Neural cell (in vitro differentiated cells): ENCODE results near the gene PCNX1. TPM values are rescaled to one million over a fixed set of nuclear protein-coding genes. Genes with fewer than 3 reads are reported as not detected.
"Not testable (repeated sequence)": the region's sequence is repeated elsewhere in the genome, so short reads cannot be mapped to it uniquely, and the experiment has no call there.

Source experiments
- H2AFZ ChIP-seq: fragments of 200-600, 300-800 bp; sonication (generic), shearing (Covaris generic); 2 replicates; pipeline ENCODE4 v1.6.0; 2014; ENCODE audit warnings: low read depth, mild to moderate bottlenecking, antibody characterized with exemption, low read length, moderate library complexity
- H3F3A ChIP-seq: fragments of 200-600 bp; shearing (Covaris generic); 2 replicates; pipeline ENCODE4 v1.6.1; 2016; ENCODE audit warnings: mild to moderate bottlenecking, moderate library complexity, mixed read lengths, antibody characterized with exemption, low read length; ENCODE audit not compliant: insufficient read depth, poor library complexity, severe bottlenecking
- H3K27ac ChIP-seq: fragments of 200-600, 300-800 bp; sonication (generic), shearing (Covaris generic); 2 replicates; pipeline ENCODE4 v1.5.1; 2014; ENCODE audit warnings: mild to moderate bottlenecking, low read length, moderate library complexity
- H3K27me3 ChIP-seq: fragments of 300-800, 200-600 bp; sonication (generic), shearing (Covaris generic); 2 replicates; pipeline ENCODE4 v1.6.0; 2014; ENCODE audit warnings: mild to moderate bottlenecking, low read depth, low read length, moderate library complexity; ENCODE audit not compliant: insufficient read depth
- H3K36me3 ChIP-seq: fragments of 300-800, 200-600 bp; sonication (generic), shearing (Covaris generic); 2 replicates; pipeline ENCODE4 v1.5.1; 2014; ENCODE audit warnings: mild to moderate bottlenecking, antibody characterized with exemption, low read length, moderate library complexity; ENCODE audit not compliant: insufficient read depth
- H3K4me2 ChIP-seq: fragments of 300-800, 200-600 bp; sonication (generic), shearing (Covaris generic); 2 replicates; pipeline ENCODE4 v1.6.0; 2014; ENCODE audit warnings: mild to moderate bottlenecking, low read length
- H3K4me3 ChIP-seq: fragments of 300-800, 200-600 bp; sonication (generic), shearing (Covaris generic); 2 replicates; pipeline ENCODE4 v1.5.1; 2014; ENCODE audit warnings: mild to moderate bottlenecking, low read length, moderate library complexity
- H3K79me2 ChIP-seq: fragments of 200-600 bp; shearing (Covaris generic); replicated peaks from 2 replicates; pipeline ENCODE4 v1.6.0; 2014; ENCODE audit warnings: mild to moderate bottlenecking, low read length, moderate library complexity; ENCODE audit not compliant: insufficient read depth
- H3K9ac ChIP-seq: fragments of 300-800, 200-600 bp; sonication (generic), shearing (Covaris generic); 2 replicates; pipeline ENCODE4 v1.6.1; 2016; ENCODE audit warnings: mild to moderate bottlenecking, low read length, mixed read lengths
- H3K9me2 ChIP-seq: fragments of 200-600 bp; shearing (Covaris generic); 2 replicates; pipeline ENCODE4 v1.6.1; 2016; ENCODE audit warnings: mild to moderate bottlenecking, low read length, mixed read lengths; ENCODE audit not compliant: insufficient read depth
- H3K9me3 ChIP-seq: fragments of 200-600, 300-800 bp; sonication (generic), shearing (Covaris generic); 2 replicates; pipeline ENCODE4 v1.6.1; 2016; ENCODE audit warnings: mild to moderate bottlenecking, mixed run types, low read length, moderate library complexity, mixed read lengths
- H4K20me1 ChIP-seq: fragments of 200-600 bp; shearing (Covaris generic); 2 replicates; pipeline ENCODE4 v1.6.1; 2016; ENCODE audit warnings: mild to moderate bottlenecking, mixed run types; ENCODE audit not compliant: insufficient read depth
- CTCF ChIP-seq: fragments of 450-650 bp; IDR thresholded peaks from 2 replicates; pipeline ENCODE4 v1.5.1; 2014; ENCODE audit warnings: antibody characterized with exemption, mild to moderate bottlenecking, moderate library complexity; ENCODE audit not compliant: poor library complexity, severe bottlenecking
- EP300 ChIP-seq: fragments of 450-650 bp; conservative IDR thresholded peaks from 2 replicates; pipeline ENCODE4 v1.6.1; 2014; ENCODE audit warnings: antibody characterized with exemption, mild to moderate bottlenecking, moderate library complexity; ENCODE audit not compliant: poor library complexity, severe bottlenecking
- EZH2 ChIP-seq: fragments of 200-600, 300-800 bp; shearing (Covaris generic), sonication (generic); IDR thresholded peaks from 2 replicates; pipeline ENCODE4 v1.6.1; 2014; ENCODE audit warnings: antibody characterized with exemption, low read length, borderline replicate concordance, mild to moderate bottlenecking; ENCODE audit not compliant: insufficient read depth, poor library complexity, severe bottlenecking
- MXI1 ChIP-seq: fragments of 450-650 bp; conservative IDR thresholded peaks from 2 replicates; pipeline ENCODE4 v1.6.1; 2014; ENCODE audit warnings: antibody characterized with exemption, mild to moderate bottlenecking; ENCODE audit not compliant: poor library complexity, severe bottlenecking
- POLR2AphosphoS5 ChIP-seq: IDR thresholded peaks from 2 replicates; pipeline ENCODE4 v1.6.1; 2012
- RAD21 ChIP-seq: fragments of 450-650 bp; conservative IDR thresholded peaks from 2 replicates; pipeline ENCODE4 v1.6.1; 2014; ENCODE audit warnings: antibody characterized with exemption, mild to moderate bottlenecking, moderate library complexity
- REST ChIP-seq: IDR thresholded peaks from 2 replicates; pipeline ENCODE4 v1.6.1; 2012; ENCODE audit warnings: borderline replicate concordance
- SMC3 ChIP-seq: fragments of 450-650 bp; conservative IDR thresholded peaks from 2 replicates; pipeline ENCODE4 v1.6.1; 2014; ENCODE audit warnings: antibody characterized with exemption, mild to moderate bottlenecking, moderate library complexity; ENCODE audit not compliant: poor library complexity
- TAF1 ChIP-seq: IDR thresholded peaks from 2 replicates; pipeline ENCODE4 v1.6.1; 2012; ENCODE audit warnings: low read depth
- polyA plus RNA-seq: library from polyadenylated mRNA; depleted of rRNA; stranded (reverse); fragments of >200 nt; gene quantifications from 2 replicates; pipeline ENCODE4 v1.2.3, GENCODE V29; 2014

PCNX1 gene
- polyA plus RNA-seq, 1 donor from 2014 or later: 23.7 TPM

DNA sequence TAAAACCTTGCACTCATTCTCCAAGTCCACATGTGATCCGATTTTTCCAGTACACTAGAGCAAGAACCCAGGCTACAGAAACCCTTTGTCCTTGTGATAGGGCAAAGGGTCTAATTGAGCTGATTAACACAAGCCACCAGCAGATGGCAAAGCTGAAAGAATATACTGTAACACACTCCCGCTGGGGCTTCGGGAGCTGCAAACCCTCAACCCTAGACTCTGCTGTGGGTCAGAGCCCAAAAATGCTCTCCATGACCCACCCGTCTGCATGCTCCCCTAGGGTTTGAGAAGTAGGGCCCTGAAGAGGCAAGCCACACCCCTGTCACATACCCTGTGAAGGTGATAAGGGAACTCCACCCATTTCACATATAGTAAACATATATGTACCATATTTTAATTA, 33.6 kb upstream of the PCNX1 start:
- TF ChIP-seq EP300 (no peak), CTCF (no peak), REST (no peak), RAD21 (no peak), POLR2AphosphoS5 (no peak), EZH2 (no peak), TAF1 (no peak), MXI1 (no peak), SMC3 (no peak)
- H3K9me2 ChIP-seq: no peaks in the 10 kb centered on the region
- H3K9ac ChIP-seq: no peak overlapping the region
- no peak overlapping the region for H3K4me3 ChIP-seq
- H4K20me1 ChIP-seq: no peaks in the 10 kb centered on the region
- H3K36me3 ChIP-seq: no peaks in the 10 kb centered on the region
- no peaks in the 10 kb centered on the region for H3K9me3 ChIP-seq
- no peaks in the 10 kb centered on the region for H3K79me2 ChIP-seq
- H2AFZ ChIP-seq: no peak overlapping the region
- H3F3A ChIP-seq: no peaks in the 10 kb centered on the region
- H3K27ac ChIP-seq: no peak overlapping the region
- no peak overlapping the region for H3K4me2 ChIP-seq
- H3K27me3 ChIP-seq: no peaks in the 10 kb centered on the region

- H3K4me2 ChIP-seq, H3K4me3 ChIP-seq, H3K9me3 ChIP-seq, H3F3A ChIP-seq, H3K9me2 ChIP-seq, H3K79me2 ChIP-seq, H3K9ac ChIP-seq, H3K27me3 ChIP-seq, H3K36me3 ChIP-seq, H2AFZ ChIP-seq, H3K27ac ChIP-seq, H4K20me1 ChIP-seq: not testable (repeated sequence)
Observed at GRCh38 chr14:70875811-70876460, 31.3 kb upstream of the PCNX1 start.

- Histone ChIP-seq H3K4me2 (no peak overlapping the region), H3F3A (no peaks in the 10 kb centered on the region), H2AFZ (no peak overlapping the region), H3K9me2 (no peaks in the 10 kb centered on the region), H4K20me1 (no peaks in the 10 kb centered on the region), H3K9ac (no peak overlapping the region), H3K27ac (no peak overlapping the region), H3K27me3 (no peaks in the 10 kb centered on the region), H3K79me2 (no peaks in the 10 kb centered on the region), H3K9me3 (no peaks in the 10 kb centered on the region), H3K4me3 (no peak overlapping the region), H3K36me3 (no peaks in the 10 kb centered on the region)
- no peak for TF ChIP-seq RAD21
- TF ChIP-seq EP300: no peak
- no peak for TF ChIP-seq POLR2AphosphoS5
- no peak for TF ChIP-seq TAF1
Observed at GRCh38 chr14:70879448-70879847, 27.8 kb upstream of the PCNX1 start.

DNA sequence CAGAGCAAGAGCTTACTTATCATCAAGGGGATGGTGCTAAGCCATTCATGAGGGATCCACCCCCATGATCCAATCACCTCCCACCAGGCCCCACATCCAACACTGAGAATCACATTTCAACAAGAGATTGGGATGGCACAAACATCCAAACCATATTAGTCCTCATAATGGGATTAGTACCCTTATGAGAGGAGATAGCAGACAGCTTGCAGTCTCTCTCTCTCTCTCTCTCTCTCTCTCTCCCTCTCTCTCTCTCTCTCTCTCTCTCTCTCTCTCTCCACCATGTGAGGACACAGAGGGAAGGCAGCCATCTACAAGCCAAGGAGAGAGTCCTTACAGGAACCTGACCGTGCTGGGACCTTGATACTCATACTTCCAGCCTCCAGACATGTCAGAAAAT, 26.4 kb upstream of the PCNX1 start:
- not testable (repeated sequence) for H4K20me1 ChIP-seq, H3K27me3 ChIP-seq, H3K9me3 ChIP-seq, H3K9ac ChIP-seq, H3K36me3 ChIP-seq, H3K4me3 ChIP-seq, H3K4me2 ChIP-seq, H2AFZ ChIP-seq, H3K9me2 ChIP-seq, H3K79me2 ChIP-seq, H3K27ac ChIP-seq, H3F3A ChIP-seq
